Suppressor macrophage (primary cell): ENCODE results near the gene NACAD.

Experiments
- DNase-seq, 4 experiments: peaks; one replicate each; pipeline ENCODE4 v3.0.0-alpha.2; 2020 to 2022

Gene NACAD

DNA sequence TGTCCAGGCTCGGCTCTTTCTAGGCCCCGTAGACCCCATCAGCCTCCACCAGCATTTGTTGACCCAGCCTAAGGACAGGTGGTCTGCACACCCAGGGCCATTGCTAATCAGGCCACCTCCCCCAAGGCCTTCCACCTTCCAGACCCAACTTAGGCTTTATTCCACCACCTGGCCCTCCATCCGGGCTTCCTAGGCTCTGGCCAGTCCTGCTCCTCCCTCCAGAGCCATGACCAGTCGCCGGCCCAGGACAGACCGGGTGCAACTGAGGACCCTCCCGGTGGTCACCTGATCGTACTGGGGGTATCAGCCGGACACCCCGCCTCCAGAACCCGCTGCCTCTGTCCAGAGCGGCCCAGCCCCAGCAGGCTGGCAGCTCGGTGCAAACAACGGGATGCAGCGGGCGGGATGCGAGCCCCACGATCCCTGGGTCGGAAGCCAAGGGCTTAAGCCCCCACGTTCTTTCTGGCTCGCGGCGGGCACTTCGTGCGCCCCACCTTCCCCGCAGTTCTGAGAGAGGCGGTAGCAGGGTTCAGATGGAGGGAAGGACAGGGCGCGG is 545 bp downstream of the NACAD start:
- no peak for DNase-seq

DNA sequence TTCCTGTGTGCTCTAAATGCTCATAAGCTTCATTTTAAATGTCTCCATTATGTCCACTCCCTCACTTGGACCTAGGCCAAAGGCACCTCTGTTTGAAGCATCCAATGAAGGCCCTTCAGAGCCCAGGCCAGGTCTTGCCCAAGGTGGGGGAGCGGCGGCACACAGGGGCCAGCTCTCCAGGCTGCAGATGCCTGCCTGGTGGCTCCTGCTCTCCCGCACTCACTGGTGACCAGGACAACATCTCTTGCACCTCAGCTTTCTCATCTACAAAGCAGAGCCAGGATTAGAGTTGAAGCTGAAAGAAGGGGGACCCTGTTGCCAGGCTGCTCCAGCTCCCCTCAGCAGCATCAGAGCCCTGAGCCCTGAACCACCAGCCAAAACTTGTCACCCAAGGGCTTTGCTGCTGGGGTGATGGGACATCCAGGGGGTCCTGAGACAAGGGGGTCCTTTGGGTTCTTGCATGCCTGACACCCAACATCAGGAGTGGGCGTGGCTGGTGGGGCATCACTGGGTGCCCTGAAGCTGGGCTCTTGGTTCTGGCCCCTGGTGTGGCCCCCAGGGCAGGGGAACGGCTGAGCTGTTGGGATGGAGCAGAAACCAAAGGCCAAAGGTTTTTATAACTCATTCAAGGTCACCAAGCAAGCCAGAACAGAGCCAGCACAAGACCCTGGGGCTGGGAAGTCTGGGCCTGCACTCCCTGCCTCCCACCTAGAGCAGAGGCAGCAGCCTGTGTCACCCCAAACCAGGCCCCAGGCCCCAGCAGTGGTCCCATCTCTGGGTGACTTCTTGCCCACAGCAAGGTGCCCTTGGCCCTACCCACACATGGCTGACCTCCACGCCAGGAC is 1.2 kb downstream of the NACAD start:
- DNase-seq = no peak

DNA sequence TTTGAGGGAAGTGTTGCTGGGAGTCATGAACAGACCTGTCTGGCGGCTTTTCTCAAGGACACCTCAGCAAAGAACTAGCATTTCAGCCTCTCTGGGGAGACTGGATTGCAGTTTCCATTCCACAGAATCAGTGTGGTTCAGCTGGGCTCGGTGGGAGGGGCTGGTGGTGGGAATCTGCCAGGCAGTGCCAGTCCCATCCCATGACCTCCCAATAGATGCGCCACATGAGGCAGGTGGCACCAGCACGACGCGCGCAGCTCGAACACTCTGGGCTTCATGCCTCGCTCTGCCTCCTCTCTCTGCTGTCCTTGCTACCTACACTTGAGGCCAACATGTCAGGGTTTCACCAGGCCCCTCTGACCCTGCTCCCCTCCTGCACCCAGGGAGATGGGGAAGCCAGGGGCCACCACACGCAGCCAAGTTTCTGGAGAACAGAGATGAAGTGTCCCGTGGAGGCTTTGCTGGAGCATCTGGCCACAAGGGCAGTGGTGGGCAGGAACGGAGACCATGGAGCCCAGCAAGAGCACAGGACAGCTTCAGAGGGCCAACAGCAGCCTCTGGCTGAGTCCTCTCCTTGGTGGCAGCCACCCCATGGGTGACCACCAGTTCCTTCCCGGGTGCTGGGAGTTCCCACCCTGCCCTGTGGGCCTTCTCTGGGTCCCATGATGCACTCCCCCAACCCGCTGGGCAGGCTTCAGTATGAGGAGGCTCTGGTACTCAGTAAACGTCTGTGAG is 2.3 kb downstream of the NACAD start:
- DNase-seq = no peak

DNA sequence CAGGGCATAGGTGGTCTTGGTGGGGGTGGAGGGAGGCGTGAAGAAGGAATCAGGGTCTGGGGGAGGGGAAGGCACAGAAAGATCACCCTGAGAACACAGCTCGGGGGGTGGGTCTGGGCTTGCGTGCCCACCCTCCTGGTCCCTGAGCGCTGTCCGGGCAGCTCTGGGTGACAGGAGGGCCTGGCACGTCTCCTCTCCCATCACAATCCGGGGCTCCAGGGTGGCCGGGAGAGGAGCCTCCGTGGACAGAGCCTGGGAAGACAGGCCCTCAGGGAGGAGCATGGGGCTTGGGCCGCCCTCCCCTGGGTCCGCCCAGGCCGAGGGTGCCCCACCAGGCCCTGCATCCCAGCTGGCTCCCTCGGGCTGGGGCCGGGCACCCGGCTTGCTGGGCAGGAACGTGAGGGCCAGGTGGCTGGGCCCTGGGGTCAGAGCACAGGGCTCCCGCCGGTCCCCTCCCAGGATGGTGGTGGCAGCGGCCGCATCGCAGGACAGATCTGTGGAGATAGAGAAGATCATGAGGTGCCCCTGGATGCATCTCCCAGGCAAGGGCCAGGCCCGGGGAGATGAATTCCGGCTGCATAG is 3.1 kb downstream of the NACAD start:
- DNase-seq = no peak

DNA sequence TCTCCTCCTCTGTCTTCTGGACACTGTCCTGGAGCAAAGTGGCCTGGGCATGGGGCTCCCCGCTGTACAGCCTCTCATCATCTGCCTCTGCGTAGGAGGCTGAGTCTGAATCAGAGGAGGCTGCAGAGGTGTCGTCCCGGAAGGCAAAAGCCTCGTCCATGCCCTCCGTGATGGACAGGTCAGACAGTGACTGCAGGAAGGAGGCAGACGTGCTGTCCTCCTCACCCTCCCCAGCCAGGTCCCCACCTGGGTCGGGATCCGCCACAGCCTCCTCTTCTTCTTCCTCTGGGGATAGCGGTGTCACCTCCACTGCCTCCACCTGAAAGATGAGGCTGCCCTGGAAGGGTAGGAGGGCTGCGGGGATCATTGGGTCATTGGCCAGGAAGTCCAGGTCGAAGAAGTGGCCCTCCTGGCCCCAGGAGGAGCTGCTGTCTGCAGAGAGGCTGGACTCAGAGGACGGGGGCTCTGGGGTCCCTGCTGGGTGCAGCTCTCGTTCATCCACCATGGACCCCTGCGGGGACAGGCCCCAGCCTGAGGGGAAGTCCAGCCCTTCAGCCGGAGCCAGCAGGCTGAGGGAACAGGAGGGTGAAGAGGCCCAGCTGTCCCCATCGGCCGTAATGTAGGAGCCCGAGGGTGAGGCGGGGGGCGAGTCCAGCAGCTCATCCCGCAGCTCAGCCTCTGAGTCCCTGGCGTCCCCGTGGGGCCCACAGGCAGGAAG is 3.7 kb downstream of the NACAD start:
- no peak for DNase-seq

DNA sequence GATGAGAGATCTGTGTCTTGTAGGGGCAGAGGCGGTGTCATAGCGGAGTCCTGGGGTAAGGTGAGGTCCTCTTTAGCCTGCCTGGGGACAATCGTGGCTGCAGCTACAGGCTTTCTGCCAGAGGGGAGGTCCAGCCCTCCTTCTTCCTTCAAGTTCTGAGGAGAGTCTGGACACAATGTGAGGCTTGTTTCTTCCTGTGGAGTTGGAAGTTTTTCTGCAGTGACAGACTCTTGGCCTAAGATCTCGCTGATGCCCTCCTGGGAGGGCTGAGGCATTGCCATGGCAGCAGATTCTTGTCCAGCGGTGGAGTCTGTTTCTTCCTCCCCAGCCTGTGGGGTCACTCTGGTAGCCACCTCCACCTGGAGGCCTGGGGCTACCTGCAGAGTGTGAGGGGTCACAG is 4.4 kb downstream of the NACAD start:
- no peak for DNase-seq

DNA sequence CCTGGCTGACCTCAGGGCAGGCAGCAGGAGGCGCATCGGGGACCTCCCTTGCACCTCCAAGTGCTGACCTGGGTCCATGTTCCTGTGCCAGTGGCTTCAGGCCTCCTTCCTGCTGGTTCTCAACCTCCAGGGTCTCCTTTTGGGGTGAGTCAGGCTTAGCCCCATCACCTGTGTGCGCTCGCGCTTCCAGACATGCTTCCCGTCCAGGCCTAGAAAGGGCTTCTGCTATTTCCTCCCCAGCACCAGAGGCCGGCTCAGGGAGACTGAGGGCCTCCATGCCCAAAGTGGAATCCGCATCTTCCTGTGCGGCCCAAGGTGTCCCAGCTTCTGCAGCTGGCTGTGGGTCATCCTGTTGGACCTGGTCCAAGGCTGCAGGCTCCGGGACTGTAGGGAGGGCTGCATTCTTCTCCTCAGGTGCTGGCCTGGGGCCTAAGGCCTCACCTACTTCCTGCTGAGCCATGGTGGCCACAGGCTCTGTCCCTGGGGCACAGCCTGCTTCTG is 5.9 kb downstream of the NACAD start:
- DNase-seq = no peak

DNA sequence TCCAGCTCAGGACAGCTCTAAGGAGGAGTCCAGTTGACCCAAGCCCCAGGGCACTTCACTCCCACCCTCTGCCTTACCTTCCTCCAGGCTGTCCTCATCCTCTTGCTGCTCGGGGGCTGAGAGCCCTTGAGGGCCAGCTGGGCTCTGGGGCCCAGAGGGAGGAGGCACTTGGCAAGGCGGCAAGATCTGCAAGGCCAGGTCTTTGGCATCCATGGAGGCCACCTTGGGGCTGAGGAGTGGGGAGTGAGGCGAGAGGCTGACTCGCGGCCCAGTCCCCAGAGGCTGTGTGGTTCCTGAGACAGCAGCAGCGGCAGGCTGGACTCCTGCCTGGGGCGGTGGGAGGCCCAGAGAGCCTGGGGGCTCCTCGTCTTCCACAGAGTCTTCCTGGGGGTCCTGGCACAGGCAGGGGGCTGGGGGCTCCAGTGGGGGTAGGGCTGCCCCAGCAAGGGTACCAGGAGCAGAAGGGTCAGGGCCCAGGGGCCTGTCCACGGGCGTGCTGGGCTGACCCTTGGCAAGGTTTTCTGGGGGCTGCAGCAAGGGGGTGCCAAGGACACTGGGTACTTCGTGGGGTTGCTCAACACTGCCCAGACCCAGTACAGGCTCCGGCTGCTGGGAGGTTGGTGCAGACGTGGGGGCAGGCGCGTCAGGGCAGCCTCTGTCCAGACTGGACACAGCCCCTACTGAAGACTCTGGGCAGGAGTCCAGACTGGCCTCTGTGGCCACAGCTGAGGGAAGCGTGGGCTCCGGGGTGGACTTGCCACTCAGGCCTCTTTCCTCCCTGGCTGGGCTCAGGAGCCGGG is 6.5 kb downstream of the NACAD start:
- no peak for DNase-seq

DNA sequence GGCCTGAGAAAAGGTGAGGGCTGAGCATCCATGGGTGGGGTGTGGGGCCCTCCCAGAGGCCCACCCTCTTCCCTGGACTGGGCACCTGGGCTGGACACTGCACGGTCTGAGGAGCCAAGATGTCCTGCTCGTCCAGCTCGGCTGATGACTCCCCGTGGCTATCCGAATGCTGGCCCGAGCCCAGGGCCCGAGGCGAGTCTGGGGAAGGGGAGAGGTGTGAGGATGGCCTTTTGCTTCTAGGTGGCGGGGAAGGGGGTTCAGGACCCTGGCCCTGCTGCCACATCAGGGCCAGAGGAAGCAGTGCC is 7.1 kb downstream of the NACAD start:
- DNase-seq = no peak

DNA sequence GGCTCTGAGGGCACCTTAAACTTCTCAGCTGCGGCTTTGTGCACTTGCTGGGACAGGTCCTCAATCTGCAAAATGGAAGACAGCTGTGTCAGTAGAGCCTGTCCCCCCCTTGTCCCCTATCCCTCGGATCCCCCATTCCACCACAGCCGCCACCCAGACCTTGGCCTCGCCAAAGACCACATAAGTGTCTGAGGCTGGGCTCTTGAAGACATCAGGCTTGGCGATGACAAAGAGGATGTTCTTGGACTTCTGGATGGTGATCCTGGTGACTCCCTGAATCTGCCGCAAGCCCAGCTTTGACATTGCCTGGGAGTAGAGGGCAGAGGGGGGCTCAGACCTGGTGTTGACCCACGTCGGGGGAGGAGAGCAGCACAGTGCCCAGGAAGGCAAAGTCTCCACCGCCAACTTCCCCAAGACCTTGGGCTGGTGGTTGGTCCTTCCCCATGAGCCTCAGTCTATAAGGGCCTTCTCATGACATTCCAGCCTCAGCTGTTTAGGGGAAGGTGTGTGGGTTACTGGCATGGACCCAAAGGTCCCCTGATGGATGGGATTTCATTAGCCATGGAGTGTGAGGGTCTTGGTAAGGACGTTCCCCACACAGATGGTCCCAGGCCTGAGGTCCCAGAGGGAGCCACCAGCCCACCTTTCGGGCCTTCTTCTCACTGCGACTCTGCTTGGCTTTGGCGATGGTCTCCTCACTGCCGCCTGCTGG is 7.7 kb downstream of the NACAD start:
- no peak for DNase-seq

DNA sequence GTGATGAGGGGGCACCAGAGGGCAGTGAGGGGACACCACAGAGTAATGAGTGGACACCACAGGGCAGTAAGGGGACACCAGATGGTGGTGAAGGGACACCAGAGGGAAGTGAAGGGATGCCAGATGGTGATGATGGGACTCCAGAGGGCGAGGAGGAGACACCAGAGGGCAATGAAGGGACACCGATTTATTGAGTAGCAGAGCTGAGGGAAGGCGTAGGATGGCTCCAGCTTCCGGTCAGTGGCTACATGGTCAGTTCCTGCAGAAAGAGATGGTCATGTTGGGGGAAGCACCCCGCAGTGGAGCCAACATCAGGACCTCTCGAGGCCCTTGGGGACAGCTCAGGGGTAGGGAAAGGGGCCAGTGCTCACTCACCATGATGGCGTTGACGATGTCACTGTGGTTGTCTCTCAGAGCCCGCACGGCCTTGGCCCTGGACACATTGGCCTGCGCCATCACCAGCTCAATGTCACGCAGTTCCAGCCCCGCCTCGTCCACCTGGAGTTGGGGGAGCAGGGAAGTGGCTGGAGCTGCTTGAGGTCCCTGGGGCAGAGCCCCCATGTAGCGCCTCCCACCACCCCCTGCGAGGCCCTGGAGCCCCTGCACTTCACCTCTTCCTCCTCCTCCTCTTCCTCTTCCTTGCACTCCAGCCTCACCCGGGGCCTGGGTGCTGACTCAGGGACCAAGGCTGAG is 8.4 kb downstream of the NACAD start:
- peak in 1 of 4 experiments; percentile 31 for DNase-seq

DNA sequence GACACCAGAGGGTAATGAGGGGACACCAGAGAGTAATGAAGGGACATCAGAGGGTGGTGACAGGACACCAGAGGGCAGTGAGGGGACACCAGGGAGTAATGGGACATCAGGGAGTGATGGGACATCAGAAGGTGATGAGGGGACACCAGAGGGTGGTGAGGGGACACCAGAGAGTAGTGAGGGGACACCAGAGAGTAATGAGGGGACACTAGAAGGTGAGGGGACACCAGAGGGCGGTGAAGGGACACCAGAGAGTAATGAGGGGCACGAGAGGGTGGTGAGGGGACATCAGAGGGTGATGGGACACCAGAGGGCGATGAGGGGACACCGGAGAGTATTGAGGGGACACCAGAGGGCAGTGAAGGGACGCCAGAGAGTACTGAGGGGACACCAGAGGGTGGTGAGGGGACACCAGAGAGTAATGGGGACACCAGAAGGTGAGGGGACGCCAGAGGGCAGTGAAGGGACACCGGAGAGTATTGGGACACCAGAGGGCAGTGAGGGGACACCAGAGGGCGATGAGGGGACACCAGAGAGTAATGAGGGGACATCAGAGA is 10.6 kb downstream of the NACAD start:
- no peak for DNase-seq

DNA sequence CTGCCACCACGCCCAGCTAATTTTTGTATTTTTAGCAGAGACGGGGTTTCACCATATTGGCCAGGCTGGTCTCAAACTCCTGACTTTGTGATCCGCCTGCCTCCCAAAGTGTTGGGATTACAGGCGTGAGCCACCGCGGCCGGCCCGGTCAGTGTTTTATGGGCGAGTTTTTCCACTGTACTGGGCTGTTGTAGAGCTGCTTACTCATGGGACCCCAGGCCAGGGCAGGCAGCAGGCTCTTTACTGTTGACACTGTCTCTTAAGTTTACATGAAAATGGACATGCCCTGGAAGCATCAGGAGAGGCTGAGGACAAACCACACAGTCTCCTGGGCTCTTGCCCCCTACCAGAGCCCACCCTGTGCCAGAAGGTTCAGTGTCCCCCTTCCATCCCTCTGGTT is 11.2 kb downstream of the NACAD start:
- no peak for DNase-seq

DNA sequence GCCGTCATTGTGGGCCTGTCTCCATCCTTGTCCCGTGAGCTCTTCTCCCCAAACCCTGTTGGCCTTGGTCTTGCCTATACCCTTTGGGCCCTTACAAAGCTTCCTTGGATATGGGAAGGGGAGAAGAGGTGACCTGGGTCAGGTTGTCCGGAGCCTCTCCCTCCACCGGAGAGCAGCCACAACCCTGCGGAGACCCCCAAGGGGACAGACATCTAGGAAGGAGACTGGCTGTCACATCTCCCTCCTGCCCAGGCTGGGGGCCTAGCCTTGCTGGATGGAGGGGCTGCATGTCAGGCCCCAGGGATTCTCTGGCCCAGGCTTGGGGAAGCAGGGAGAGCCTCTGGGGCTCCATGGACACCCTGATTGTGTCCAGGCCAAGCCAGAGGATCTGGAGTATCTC is 11.8 kb downstream of the NACAD start:
- DNase-seq = no peak

DNA sequence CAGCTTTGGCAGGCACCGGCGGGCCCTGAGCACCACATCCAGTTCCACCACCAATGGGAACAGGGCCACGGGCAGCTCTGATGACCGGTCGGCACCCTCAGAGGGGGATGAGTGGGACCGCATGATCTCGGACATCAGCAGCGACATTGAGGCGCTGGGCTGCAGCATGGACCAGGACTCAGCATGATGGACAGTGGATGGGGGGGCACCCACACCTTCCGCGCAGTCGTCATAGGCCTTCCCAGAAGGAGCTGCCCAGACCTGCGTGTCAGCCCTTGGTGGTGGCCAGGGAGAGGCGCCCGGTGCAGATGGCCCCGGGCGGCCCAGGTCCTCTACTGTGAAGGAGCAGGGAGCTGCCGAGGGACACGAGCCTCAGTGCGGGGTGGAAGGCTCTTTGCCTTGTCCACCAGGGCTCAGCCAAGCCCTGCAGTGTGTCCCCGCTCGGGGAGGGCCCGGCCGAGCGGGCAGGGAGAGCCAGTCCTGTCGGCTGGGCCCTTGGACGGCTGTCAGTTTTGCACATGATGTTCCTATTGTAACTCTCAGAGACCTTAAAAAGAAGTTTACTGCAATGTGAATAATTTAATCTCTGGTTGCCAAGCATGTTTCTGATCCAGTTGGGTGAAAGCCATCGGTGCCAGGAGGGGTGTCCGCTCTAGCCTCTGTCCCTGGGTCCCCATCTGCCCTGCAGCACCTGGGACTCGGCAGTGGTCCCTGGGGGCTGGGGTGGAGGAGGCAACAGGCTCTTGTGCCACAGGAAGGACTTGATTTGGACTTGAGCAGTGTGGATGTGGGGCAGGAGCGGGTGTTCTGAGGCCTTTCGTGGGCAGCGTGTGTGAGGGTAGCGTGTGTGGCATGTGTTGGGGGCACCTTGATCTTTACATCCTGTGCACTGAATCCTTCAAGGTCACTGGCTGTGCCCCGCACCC is 12.6 kb downstream of the NACAD start:
- DNase-seq = no peak

DNA sequence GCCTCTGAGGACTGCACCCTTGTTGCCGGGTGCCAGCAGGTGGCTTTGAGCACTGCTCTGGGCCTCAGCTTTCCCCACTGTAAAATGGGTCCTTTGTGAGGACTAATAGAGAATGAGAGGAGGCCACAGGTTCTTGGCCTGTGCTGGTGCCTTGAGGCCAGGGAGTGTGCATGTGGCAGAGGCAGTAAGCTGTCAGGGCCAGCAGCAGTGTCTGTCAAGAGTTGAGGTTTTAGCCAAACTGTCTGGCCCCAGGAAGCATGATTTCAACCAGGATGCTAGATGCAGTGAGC is 13.5 kb downstream of the NACAD start:
- DNase-seq = no peak

DNA sequence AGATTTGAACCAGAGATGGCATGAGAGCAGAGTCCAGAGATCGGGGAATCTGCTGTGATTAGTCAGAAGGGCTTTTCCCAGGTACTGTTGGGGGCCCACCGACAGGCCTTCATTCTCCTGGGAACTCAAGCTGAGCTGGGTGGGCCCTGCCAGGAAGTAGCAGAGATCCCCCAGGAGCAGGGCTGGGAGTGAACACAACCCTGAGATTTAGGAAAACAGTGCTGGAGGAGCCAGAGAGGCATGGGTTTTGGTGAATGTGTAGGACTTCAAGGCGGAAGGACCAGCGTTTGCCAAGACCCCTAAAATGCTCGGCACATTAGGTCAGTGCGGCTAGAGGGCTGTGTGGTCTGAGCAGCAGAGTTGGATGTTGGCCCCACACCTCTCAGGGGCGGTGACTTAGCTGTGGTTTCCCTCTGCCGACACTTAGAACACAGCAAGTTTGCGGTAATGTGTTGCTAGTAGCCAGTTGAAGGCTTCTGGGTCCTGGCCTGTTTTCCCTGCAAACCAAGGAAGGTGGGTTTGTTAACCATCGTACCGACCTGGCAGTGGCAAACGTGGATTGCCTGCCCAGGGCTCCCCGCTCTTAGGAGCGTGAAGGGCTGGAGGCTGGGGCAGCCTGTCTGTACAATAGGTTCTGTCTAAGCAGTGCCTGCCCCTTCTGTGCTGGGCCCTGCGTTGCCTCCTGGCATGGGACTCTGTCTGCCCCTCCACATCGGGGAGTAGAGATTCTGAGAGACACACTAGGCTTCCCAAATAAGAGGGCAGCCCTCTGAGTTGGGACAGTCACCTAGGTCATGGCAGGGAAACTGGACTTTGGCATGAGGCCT is 14.0 kb downstream of the NACAD start:
- DNase-seq = no peak

DNA sequence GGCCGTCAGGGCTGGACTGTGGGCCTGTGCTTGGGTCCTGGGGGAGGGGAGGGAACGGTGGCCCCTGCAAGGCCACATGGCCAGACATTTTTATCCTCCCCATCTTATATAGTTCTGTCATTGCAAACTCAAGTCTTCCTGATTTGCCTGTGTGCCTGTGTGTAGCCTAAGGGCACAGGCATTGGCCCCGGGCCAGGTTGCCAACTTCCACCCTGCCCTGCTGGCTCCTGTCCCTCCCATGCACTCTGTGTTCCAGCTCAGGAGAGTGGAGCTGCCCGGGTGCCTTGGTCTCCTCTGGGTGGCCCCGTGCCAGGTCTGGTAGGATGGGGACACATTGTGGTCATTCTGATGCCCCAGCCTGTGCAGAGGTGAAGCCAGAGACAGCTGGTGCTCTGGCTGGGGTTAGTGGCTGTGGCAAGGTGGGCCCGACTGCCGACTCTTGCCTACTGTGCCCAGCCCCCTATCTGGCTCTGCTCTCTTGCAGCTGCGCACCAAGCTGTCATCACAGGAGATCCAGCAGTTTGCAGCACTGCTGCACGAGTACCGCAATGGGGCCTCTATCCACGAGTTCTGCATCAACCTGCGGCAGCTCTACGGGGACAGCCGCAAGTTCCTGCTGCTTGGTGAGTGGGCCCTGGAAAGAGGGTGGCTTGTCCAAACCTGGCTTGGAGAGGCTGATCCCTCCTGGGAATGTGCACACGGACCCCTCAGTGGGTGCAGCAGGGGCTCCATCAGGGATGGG is 14.8 kb downstream of the NACAD start:
- DNase-seq = no peak
